GM23338 (cell line): ENCODE measurements around the gene ENOX1. TPM values are rescaled to one million over a fixed set of nuclear protein-coding genes. Genes with fewer than 3 reads are reported as not detected.
A peak's percentile ranks its signal among the peaks of the same experiment; 100 is the strongest.

Experiments used
- ATAC-seq: fragments of 200-7000 bp; cut with Tn5 transposase; 3 replicates; pipeline ENCODE4 v1.9.1; 2020
- DNase-seq: peaks from one replicate; pipeline ENCODE4 v3.0.0-alpha.2; 2015; ENCODE audit warnings: low spot score
- H2AFZ ChIP-seq: fragments of 200-600 bp; sonication (generic); 2 replicates; pipeline ENCODE4 v1.8.0; 2016; ENCODE audit warnings: antibody characterized with exemption, mild to moderate bottlenecking, moderate library complexity
- H3F3A ChIP-seq: fragments of 200-600 bp; sonication (generic); replicated peaks from 2 replicates; pipeline ENCODE4 v1.8.0; 2017; ENCODE audit warnings: antibody characterized with exemption, mixed run types, low read depth
- H3K27ac ChIP-seq: fragments of 200-600 bp; sonication (generic); 2 replicates; pipeline ENCODE4 v1.6.1; 2016; ENCODE audit warnings: low read depth
- H3K27me3 ChIP-seq: fragments of 200-600 bp; sonication (generic); 2 replicates; pipeline ENCODE4 v1.8.0; 2016; ENCODE audit warnings: mild to moderate bottlenecking, mixed run types, moderate library complexity; ENCODE audit not compliant: insufficient read depth
- H3K36me3 ChIP-seq: fragments of 200-600 bp; sonication (generic); 2 replicates; pipeline ENCODE4 v1.8.0; 2016; ENCODE audit warnings: mild to moderate bottlenecking; ENCODE audit not compliant: insufficient read depth
- H3K4me1 ChIP-seq: fragments of 200-600 bp; sonication (generic); 2 replicates; pipeline ENCODE4 v1.8.0; 2016; ENCODE audit warnings: mild to moderate bottlenecking, moderate library complexity; ENCODE audit not compliant: insufficient read depth
- H3K4me2 ChIP-seq: fragments of 200-600 bp; sonication (generic); 2 replicates; pipeline ENCODE4 v1.7.1; 2017; ENCODE audit warnings: mixed run types
- H3K4me3 ChIP-seq: fragments of 200-600 bp; sonication (generic); 2 replicates; pipeline ENCODE4 v1.6.1; 2016; ENCODE audit warnings: mixed run types
- H3K79me2 ChIP-seq: fragments of 200-600 bp; sonication (generic); replicated peaks from 2 replicates; pipeline ENCODE4 v1.8.0; 2017; ENCODE audit warnings: mild to moderate bottlenecking; ENCODE audit not compliant: insufficient read depth
- H3K9me2 ChIP-seq: fragments of 200-600 bp; sonication (generic); 2 replicates; pipeline ENCODE4 v1.8.0; 2017; ENCODE audit not compliant: insufficient read depth
- H4K20me1 ChIP-seq: fragments of 200-600 bp; sonication (generic); replicated peaks from 2 replicates; pipeline ENCODE4 v1.8.0; 2017; ENCODE audit warnings: mild to moderate bottlenecking; ENCODE audit not compliant: insufficient read depth
- H3K27ac Mint-ChIP-seq: 2 replicates; pipeline ENCODE4 v1.8.0; 2020; ENCODE audit warnings: inconsistent platforms, mild to moderate bottlenecking, moderate library complexity, mixed read lengths
- H3K27me3 Mint-ChIP-seq: 3 replicates; pipeline ENCODE4 v1.8.0; 2022; ENCODE audit warnings: low read depth, mild to moderate bottlenecking, moderate library complexity, mixed read lengths, inconsistent platforms; ENCODE audit not compliant: insufficient read depth, poor library complexity
- H3K36me3 Mint-ChIP-seq: 3 replicates; pipeline ENCODE4 v1.8.0; 2021; ENCODE audit warnings: low read depth, mild to moderate bottlenecking, inconsistent platforms, moderate library complexity, mixed read lengths
- H3K4me1 Mint-ChIP-seq: 3 replicates; pipeline ENCODE4 v1.8.0; 2020; ENCODE audit warnings: mild to moderate bottlenecking, inconsistent platforms, mixed read lengths
- H3K4me3 Mint-ChIP-seq: 3 replicates; pipeline ENCODE4 v1.8.0; 2021; ENCODE audit warnings: moderate library complexity, mild to moderate bottlenecking, inconsistent platforms, mixed read lengths
- H3K9me3 Mint-ChIP-seq: 3 replicates; pipeline ENCODE4 v1.8.0; 2020; ENCODE audit warnings: moderate library complexity, mild to moderate bottlenecking, inconsistent platforms, mixed read lengths
- CREB1 ChIP-seq: fragments of 250-450 bp; sonication (Bioruptor Pico); IDR thresholded peaks from 2 replicates; pipeline ENCODE4 v1.5.0; 2020; ENCODE audit warnings: low read depth, mild to moderate bottlenecking, moderate library complexity
- ETS1 ChIP-seq: IDR thresholded peaks from 2 replicates; pipeline ENCODE4 v1.6.1; 2016; ENCODE audit warnings: antibody characterized with exemption
- EZH2 ChIP-seq: fragments of 200-600 bp; sonication (generic); IDR thresholded peaks from one replicate; pipeline ENCODE4 v1.8.0; 2017; ENCODE audit warnings: antibody characterized with exemption, mild to moderate bottlenecking, low read depth; ENCODE audit not compliant: unreplicated experiment
- EZH2phosphoT487 ChIP-seq: fragments of 200-600 bp; sonication (generic); IDR thresholded peaks from one replicate; pipeline ENCODE4 v1.8.1; 2018; ENCODE audit warnings: antibody characterized with exemption; ENCODE audit not compliant: unreplicated experiment
- JUNB ChIP-seq: IDR thresholded peaks from one replicate; pipeline ENCODE4 v1.6.1; 2016; ENCODE audit warnings: antibody characterized with exemption; ENCODE audit not compliant: unreplicated experiment
- NANOG ChIP-seq: IDR thresholded peaks from 2 replicates; pipeline ENCODE4 v1.6.1; 2016; ENCODE audit warnings: antibody characterized with exemption, borderline replicate concordance
- POLR2AphosphoS5 ChIP-seq: IDR thresholded peaks from 2 replicates; pipeline ENCODE4 v1.6.1; 2016; ENCODE audit warnings: antibody characterized with exemption, low read depth
- REST ChIP-seq: IDR thresholded peaks from one replicate; pipeline ENCODE4 v1.6.1; 2018; ENCODE audit warnings: antibody characterized with exemption; ENCODE audit not compliant: unreplicated experiment
- STAT1 ChIP-seq: IDR thresholded peaks from one replicate; pipeline ENCODE4 v1.6.1; 2016; ENCODE audit warnings: antibody characterized with exemption; ENCODE audit not compliant: unreplicated experiment
- ZNF114 ChIP-seq: fragments of 250-450 bp; sonication (Bioruptor Pico); IDR thresholded peaks from 2 replicates; pipeline ENCODE4 v1.5.0; 2020; ENCODE audit warnings: mild to moderate bottlenecking, moderate library complexity
- ZNF331 ChIP-seq: fragments of 250-450 bp; sonication (Bioruptor Pico); IDR thresholded peaks from 2 replicates; pipeline ENCODE4 v1.5.0; 2020; ENCODE audit warnings: low read depth, mild to moderate bottlenecking, moderate library complexity
- ZNF462 ChIP-seq: fragments of 250-450 bp; sonication (Bioruptor Pico); IDR thresholded peaks from 2 replicates; pipeline ENCODE4 v1.5.0; 2020; ENCODE audit warnings: mild to moderate bottlenecking, moderate library complexity
- polyA plus RNA-seq: library from polyadenylated mRNA; unstranded; fragments of >200 nt; fragmentation: Nextera tagmentation; extraction: Ambion mirVana; gene quantifications from 2 replicates; pipeline ENCODE4 v1.2.1, GENCODE V29; 2016
- total RNA-seq: library from RNA; depleted of rRNA; stranded (reverse); fragments of >200 nt; shearing (Covaris generic); gene quantifications from 2 replicates; pipeline ENCODE4 v1.2.3, GENCODE V29; 2014

Gene ENOX1
- total and polyA plus RNA-seq, 2 experiments from 2014 or later: 0.66 to 0.81 TPM

- Histone ChIP-seq H3K27ac (no peak overlapping the region), H3K36me3 (no peaks in the 10 kb centered on the region), H4K20me1 (no peaks in the 10 kb centered on the region), H3F3A (no peaks in the 10 kb centered on the region), H3K4me3 (no peak overlapping the region), H3K27me3 (no peaks in the 10 kb centered on the region), H2AFZ (no peak overlapping the region), H3K4me1 (0 out of 2 replicates have a peak, but pooled peaks cover 5% of the 10 kb centered on the region), H3K4me2 (no peak overlapping the region), H3K9me2 (no peaks in the 10 kb centered on the region; the same call in 1 of the 2 replicates), H3K79me2 (no peaks in the 10 kb centered on the region)
- Mint-ChIP-seq H3K36me3 (no peaks in the 10 kb centered on the region), H3K4me1 (peaks cover 13% of the 10 kb centered on the region), H3K27me3 (no peaks in the 10 kb centered on the region), H3K4me3 (no peak overlapping the region), H3K9me3 (no peaks in the 10 kb centered on the region), H3K27ac (no peak overlapping the region)
- DNase-seq: no peak
- TF ChIP-seq REST: no peak
- TF ChIP-seq POLR2AphosphoS5: no peak
- TF ChIP-seq ZNF331: no peak
- no peak for ATAC-seq
Observed at GRCh38 chr13:43727856-43728255, 58.9 kb downstream of the ENOX1 start.

GRCh38 chr13:43725460-43725859 is 61.3 kb downstream of the ENOX1 start:
- Histone ChIP-seq H4K20me1 (no peaks in the 10 kb centered on the region), H3K27ac (no peak overlapping the region), H3K36me3 (no peaks in the 10 kb centered on the region), H3K4me2 (no peak overlapping the region), H3K9me2 (no peaks in the 10 kb centered on the region; the same call in 1 of the 2 replicates), H3K4me1 (0 out of 2 replicates have a peak, but pooled peaks cover under 1% of the 10 kb centered on the region), H3K27me3 (no peaks in the 10 kb centered on the region), H2AFZ (0 out of 2 replicates have a peak overlapping the region, but pooled peaks have one; percentile 30), H3K4me3 (no peak overlapping the region), H3F3A (no peaks in the 10 kb centered on the region), H3K79me2 (no peaks in the 10 kb centered on the region)
- Mint-ChIP-seq H3K4me3 (no peak overlapping the region), H3K36me3 (no peaks in the 10 kb centered on the region), H3K4me1 (peaks cover 8% of the 10 kb centered on the region), H3K27ac (no peak overlapping the region), H3K9me3 (no peaks in the 10 kb centered on the region), H3K27me3 (no peaks in the 10 kb centered on the region)
- no peak for DNase-seq
- no peak for ATAC-seq
- TF ChIP-seq ZNF462 (CRISPR knock-in tag) (no peak), CREB1 (CRISPR knock-in tag) (no peak), EZH2phosphoT487 (no peak), ETS1 (no peak), POLR2AphosphoS5 (no peak), NANOG (no peak), ZNF331 (no peak), STAT1 (no peak), EZH2 (no peak), JUNB (no peak), ZNF114 (CRISPR knock-in tag) (no peak)
